ENCODE measurements around the gene MRPS25.

GRCh38 chr3:15049584-15049983, 15.5 kb downstream of the MRPS25 start:
- TF ChIP-seq EZH2phosphoT487 (IDR thresholded peaks at IDR 0.05; ENCODE audit: insufficient read depth, low read depth) (no peak), EZH2 (IDR thresholded peaks at IDR 0.05; ENCODE audit: insufficient read depth, poor library complexity, severe bottlenecking) (no peak)
